ENCODE results near the gene HPGD.

DNA sequence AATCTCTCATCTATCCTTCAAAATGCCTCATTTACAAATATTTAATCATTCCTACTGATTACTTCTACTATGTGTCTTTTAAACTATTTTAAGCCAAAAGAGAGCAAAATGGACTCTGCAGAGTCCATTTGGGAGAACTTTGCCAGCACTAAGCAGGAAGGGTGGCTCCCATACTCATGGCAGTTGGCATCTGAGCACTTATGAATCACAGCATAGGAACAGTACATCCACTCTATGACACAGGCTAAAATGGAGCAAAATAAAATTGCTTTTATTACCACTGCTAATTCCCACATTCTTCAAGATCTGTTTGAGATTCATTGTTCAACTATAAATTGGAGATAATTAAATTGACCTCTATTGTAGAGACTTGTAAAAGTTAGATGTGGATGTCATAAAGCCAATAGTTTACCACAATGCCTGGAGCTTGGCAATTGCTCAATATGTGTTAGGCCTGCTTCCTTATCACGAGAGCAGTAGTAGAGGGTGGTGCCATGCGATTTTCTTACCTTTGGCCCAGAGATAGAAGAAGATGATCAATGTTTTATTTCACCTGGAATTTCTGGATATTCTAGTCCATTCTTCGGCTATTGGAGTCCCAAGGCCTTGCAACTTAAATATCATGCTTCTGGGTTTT, 19.1 kb downstream of the HPGD start:
- TF ChIP-seq CTCF (IDR thresholded peaks at IDR 0.05), result no peak
- TF ChIP-seq POLR2AphosphoS5 (IDR thresholded peaks at IDR 0.05), result no peak
- TF ChIP-seq POLR2A (IDR thresholded peaks at IDR 0.05), result no peak
- no peak for TF ChIP-seq EP300 (IDR thresholded peaks at IDR 0.05)

All from suprapubic skin (tissue), 4 donors.